IMR-90 (cell line): ENCODE data around the gene CUL4B. TPM values are rescaled to one million over a fixed set of nuclear protein-coding genes. Genes with fewer than 3 reads are reported as not detected.
A peak's percentile ranks its signal among the peaks of the same experiment; 100 is the strongest.

Experiments used
- ATAC-seq: fragments of 200-7000 bp; cut with Tn5 transposase; 2 replicates; pipeline ENCODE4 v1.9.1; 2020; ENCODE audit warnings: low read depth, mild to moderate bottlenecking, moderate library complexity
- BruUV-seq: library from RNA; stranded (reverse); fragments of 400-500 nt; replicated peaks from 2 replicates; lab custom pipeline; 2021; lab: Mats Ljungman, UMichigan
- CTCF ChIA-PET: fragments of 300-600 bp; formaldehyde crosslinking; extraction: SDS; loops from one replicate; lab custom pipeline; 2021; ENCODE audit warnings: antibody characterized with exemption; lab: Yijun Ruan, JAX
- POLR2A ChIA-PET: fragments of 300-600 bp; sonication (Branson Sonifier 250); formaldehyde crosslinking; loops from one replicate; lab custom pipeline; 2022; ENCODE audit warnings: antibody characterized with exemption; ENCODE audit not compliant: unreplicated experiment; lab: Charles Lee
- DNase-seq: peaks from one replicate; pipeline ENCODE4 v3.0.0; 2013
- H2AFZ ChIP-seq: replicated peaks from 2 replicates; pipeline ENCODE3; 2013; ENCODE audit warnings: low read length, mild to moderate bottlenecking; ENCODE audit not compliant: poor library complexity
- H2AK5ac ChIP-seq: 2 replicates; pipeline ENCODE4 v1.6.1; 2013; ENCODE audit warnings: low read depth, low read length, inconsistent platforms
- H2AK9ac ChIP-seq: replicated peaks from 2 replicates; pipeline ENCODE3; 2013; ENCODE audit warnings: mild to moderate bottlenecking, low read depth, low read length, moderate library complexity; ENCODE audit not compliant: poor library complexity
- H2BK120ac ChIP-seq: 2 replicates; pipeline ENCODE4 v1.6.1; 2013; ENCODE audit warnings: low read depth, low read length, inconsistent platforms
- H2BK15ac ChIP-seq: 3 replicates; pipeline ENCODE4 v1.6.1; 2013; ENCODE audit warnings: low read depth, low read length, inconsistent platforms
- H2BK20ac ChIP-seq: 2 replicates; pipeline ENCODE4 v1.6.1; 2013; ENCODE audit warnings: low read depth, mild to moderate bottlenecking, inconsistent platforms, low read length, moderate library complexity
- H2BK5ac ChIP-seq: 2 replicates; pipeline ENCODE4 v1.6.1; 2013; ENCODE audit warnings: mild to moderate bottlenecking, low read depth, low read length, inconsistent platforms; ENCODE audit not compliant: poor library complexity, severe bottlenecking
- H3K14ac ChIP-seq: replicated peaks from 2 replicates; pipeline ENCODE4 v1.6.1; 2013; ENCODE audit warnings: low read depth, low read length, inconsistent platforms
- H3K18ac ChIP-seq: 2 replicates; pipeline ENCODE4 v1.6.1; 2013; ENCODE audit warnings: low read depth, low read length, control low read depth
- H3K23ac ChIP-seq: 2 replicates; pipeline ENCODE4 v1.6.1; 2013; ENCODE audit warnings: low read depth, low read length, inconsistent platforms
- H3K27ac ChIP-seq: 2 replicates; pipeline ENCODE4 v1.5.1; 2013; ENCODE audit warnings: mild to moderate bottlenecking, control low read depth, low read length; ENCODE audit not compliant: insufficient read depth
- H3K27me3 ChIP-seq: 2 replicates; pipeline ENCODE4 v1.6.1; 2013; ENCODE audit warnings: low read length; ENCODE audit not compliant: control insufficient read depth, insufficient read depth
- H3K36me3 ChIP-seq: 2 replicates; pipeline ENCODE4 v1.6.1; 2013; ENCODE audit warnings: low read length, mixed read lengths; ENCODE audit not compliant: control insufficient read depth, insufficient read depth
- H3K4ac ChIP-seq: 2 replicates; pipeline ENCODE4 v1.6.1; 2013; ENCODE audit warnings: low read depth, low read length, inconsistent platforms
- H3K4me1 ChIP-seq: 2 replicates; pipeline ENCODE4 v1.6.1; 2013; ENCODE audit warnings: low read length, mixed read lengths; ENCODE audit not compliant: control insufficient read depth, insufficient read depth
- H3K4me2 ChIP-seq: 2 replicates; pipeline ENCODE4 v1.6.1; 2013; ENCODE audit warnings: low read depth, mild to moderate bottlenecking, control low read depth, low read length, moderate library complexity
- H3K4me3 ChIP-seq: 2 replicates; pipeline ENCODE4 v1.5.1; 2013; ENCODE audit warnings: low read depth, mild to moderate bottlenecking, control low read depth, low read length, moderate library complexity; ENCODE audit not compliant: insufficient read depth
- H3K56ac ChIP-seq: 2 replicates; pipeline ENCODE4 v1.6.1; 2013; ENCODE audit warnings: low read length, inconsistent platforms; ENCODE audit not compliant: insufficient read depth; ENCODE audit errors: extremely low read depth
- H3K79me1 ChIP-seq, 2 experiments: 2 replicates each; pipeline ENCODE4 v1.6.1; 2013; ENCODE audit warnings: low read length in 2 of 2, inconsistent platforms in 1 of 2, low read depth in 1 of 2
- H3K9ac ChIP-seq: 2 replicates; pipeline ENCODE4 v1.6.1; 2013; ENCODE audit warnings: low read depth, low read length, control low read depth
- H3K9me1 ChIP-seq: 2 replicates; pipeline ENCODE4 v1.6.1; 2013; ENCODE audit warnings: low read length, inconsistent platforms; ENCODE audit not compliant: insufficient read depth
- H3K9me3 ChIP-seq: 2 replicates; pipeline ENCODE4 v1.6.1; 2013; ENCODE audit warnings: low read length; ENCODE audit not compliant: control insufficient read depth, insufficient read depth
- H4K20me1 ChIP-seq: 2 replicates; pipeline ENCODE4 v1.6.1; 2013; ENCODE audit warnings: low read length, inconsistent platforms; ENCODE audit not compliant: insufficient read depth
- H4K5ac ChIP-seq: 2 replicates; pipeline ENCODE4 v1.6.1; 2013; ENCODE audit warnings: mild to moderate bottlenecking, low read depth, low read length, control low read depth
- H4K8ac ChIP-seq, 2 experiments: 2 replicates each; pipeline ENCODE4 v1.6.1; 2013; ENCODE audit warnings: low read depth in 2 of 2, low read length in 2 of 2, control low read depth in 1 of 2, inconsistent platforms in 1 of 2
- H4K91ac ChIP-seq: 2 replicates; pipeline ENCODE4 v1.6.1; 2013; ENCODE audit warnings: low read depth, low read length, inconsistent platforms; ENCODE audit not compliant: insufficient read depth
- CEBPB ChIP-seq: IDR thresholded peaks from 2 replicates; pipeline ENCODE4 v1.6.1; 2012; ENCODE audit warnings: low read depth, low read length, improper control_type of control experiment
- RCOR1 ChIP-seq: IDR thresholded peaks from 2 replicates; pipeline ENCODE4 v1.6.1; 2012; ENCODE audit warnings: mild to moderate bottlenecking, low read length, improper control_type of control experiment; ENCODE audit not compliant: insufficient replicate concordance
- WGBS, 2 experiments: methylation state at CpG; one replicate each; pipeline versions ENCODE4 v1.1.5 to v1.1.7; 2013; ENCODE audit warnings: missing lambda C conversion rate in 2 of 2; ENCODE audit not compliant: insufficient read length in 1 of 2; ENCODE audit errors: extremely low coverage in 2 of 2; 5-methylcytosine and 5-hydroxymethylcytosine counted together
- dilution Hi-C: fragments of 300-500 bp; cut with HindIII; formaldehyde crosslinking; loops from one replicate; pipeline ENCODE4 v1.14.3; 2018; ENCODE audit warnings: low sequenced_read_pairs; ENCODE audit not compliant: unreplicated experiment
- in situ Hi-C: fragments of 300-500 bp; cut with MboI; formaldehyde crosslinking; loops from 3 replicates; pipeline ENCODE4 v1.14.3; 2019; ENCODE audit warnings: low sequenced_read_pairs, inconsistent platforms, mixed read lengths
- intact Hi-C: fragments of 100-400 bp; cut with micrococcal nuclease; formaldehyde crosslinking; loops from 2 replicates; pipeline ENCODE4 v1.10.0; 2022
- polyA plus RNA-seq, 3 experiments: library from polyadenylated mRNA; depleted of rRNA; stranded (reverse); fragments of >200 nt; gene quantifications; 2 replicates each; pipeline ENCODE4 v1.2.3, GENCODE V29; 2012; ENCODE audit warnings: low replicate concordance in 1 of 3
- total RNA-seq: library from RNA; depleted of rRNA; stranded (reverse); fragments of >200 nt; gene quantifications from 2 replicates; pipeline ENCODE4 v1.2.3, GENCODE V29; 2012

CUL4B gene
- total and polyA plus RNA-seq, 2 of the 4 experiments (the other 2 are of a cell fraction), result 19.4 to 30.9 TPM

GRCh38 chrX:120517936-120518335 is 42.8 kb downstream of the CUL4B start:
- no peak overlapping the region for H3K4me3 ChIP-seq
- no peak overlapping the region for H3K56ac ChIP-seq
- H3K9me3 ChIP-seq, result no peaks in the 10 kb centered on the region
- POLR2A ChIA-PET, result interaction anchor here (0.6 kb wide), 1 partner anchor 18 kb away, joined by 4 read pairs; no protein-coding TSS in a partner anchor
- dilution Hi-C loops (no loop called here), in situ Hi-C loops (loop anchor here (25.0 kb wide), 1 partner anchor 244 kb away; no protein-coding TSS in a partner anchor), intact Hi-C loops (no loop called here)
- H4K91ac ChIP-seq, result no peak overlapping the region
- no peak overlapping the region for H2BK20ac ChIP-seq
- no peak overlapping the region for H3K18ac ChIP-seq
- ATAC-seq (no peak), DNase-seq (peak; percentile 83)
- no TSS peak for BruUV-seq
- H3K9me1 ChIP-seq, result no peaks in the 10 kb centered on the region
- no peak overlapping the region for H3K4me2 ChIP-seq
- H4K20me1 ChIP-seq, result no peaks in the 10 kb centered on the region
- H2BK120ac ChIP-seq, result no peak overlapping the region
- H3K4ac ChIP-seq, result no peak overlapping the region
- no peak overlapping the region for H3K9ac ChIP-seq
- no peak overlapping the region for H4K5ac ChIP-seq
- no peak overlapping the region for H3K14ac ChIP-seq
- H4K8ac ChIP-seq, result no peak overlapping the region
- no peak overlapping the region for H2BK5ac ChIP-seq
- no peak overlapping the region for H2AK9ac ChIP-seq
- CTCF ChIA-PET, result no interaction called here
- no peaks in the 10 kb centered on the region for H3K36me3 ChIP-seq
- WGBS, 2 experiments, result no CpG with 5 or more reads among the region's 3 CpGs
- no peak for TF ChIP-seq RCOR1
- no peak for TF ChIP-seq CEBPB
- H3K4me1 ChIP-seq, result 0 out of 2 replicates have a peak, but pooled peaks cover 2% of the 10 kb centered on the region
- H3K79me1 ChIP-seq, result no peaks in the 10 kb centered on the region
- no peak overlapping the region for H2BK15ac ChIP-seq
- H3K27me3 ChIP-seq, result no peaks in the 10 kb centered on the region
- H3K27ac ChIP-seq, result peak overlapping the region; percentile 59; the same call in 1 of the 2 replicates
- H2AK5ac ChIP-seq, result no peak overlapping the region
- H2AFZ ChIP-seq, result no peak overlapping the region
- H3K23ac ChIP-seq, result no peak overlapping the region
